T-helper 17 cell (primary cell): ENCODE measurements around the gene PTBP1. TPM values are rescaled to one million over a fixed set of nuclear protein-coding genes. Genes with fewer than 3 reads are reported as not detected.

Source experiments
- ATAC-seq: fragments of 150-1000 bp; cut with Tn5 transposase; 2 replicates; pipeline ENCODE4 v1.10.0; 2021; ENCODE audit warnings: mild to moderate bottlenecking, moderate library complexity
- DNase-seq, 3 donors: peaks; one replicate each; pipeline versions ENCODE4 v3.0.0 to v3.0.0-alpha.2; 2020 to 2021
- H3K9me3 ChIP-seq: one replicate; pipeline ENCODE4 v1.7.0; 2013; ENCODE audit warnings: low read length, mild to moderate bottlenecking; ENCODE audit not compliant: control insufficient read depth, poor library complexity, severe bottlenecking
- H3K27ac Mint-ChIP-seq: one replicate; pipeline ENCODE4 v1.8.0; 2022; ENCODE audit warnings: mild to moderate bottlenecking, moderate library complexity, mixed read lengths
- H3K27me3 Mint-ChIP-seq: one replicate; pipeline ENCODE4 v1.8.0; 2022; ENCODE audit warnings: mixed read lengths
- H3K36me3 Mint-ChIP-seq: one replicate; pipeline ENCODE4 v1.8.0; 2022; ENCODE audit warnings: low read depth, mixed read lengths
- H3K4me1 Mint-ChIP-seq: one replicate; pipeline ENCODE4 v1.8.0; 2022; ENCODE audit warnings: mild to moderate bottlenecking, mixed read lengths
- H3K4me3 Mint-ChIP-seq: one replicate; pipeline ENCODE4 v1.8.0; 2022; ENCODE audit warnings: mild to moderate bottlenecking, moderate library complexity, mixed read lengths
- total RNA-seq, 4 donors: library from RNA in 2 of 4; stranded (reverse) in 2 of 4; gene quantifications; one replicate each; pipeline ENCODE4 v1.2.3 and lab custom pipeline; 2022 to 2026

The PTBP1 gene
- total RNA-seq, 2 donors from 2014 or later, result 334 to 341 TPM

- Mint-ChIP-seq H3K4me1 (peaks cover 35% of the 10 kb centered on the region), H3K36me3 (peaks cover 5% of the 10 kb centered on the region), H3K27ac (no peak overlapping the region), H3K4me3 (no peak overlapping the region), H3K27me3 (no peaks in the 10 kb centered on the region)
- DNase-seq (no peak), ATAC-seq (no peak)
- no peaks in the 10 kb centered on the region for H3K9me3 ChIP-seq
Observed at GRCh38 chr19:804419-805165, 7.3 kb downstream of the PTBP1 start.

DNA sequence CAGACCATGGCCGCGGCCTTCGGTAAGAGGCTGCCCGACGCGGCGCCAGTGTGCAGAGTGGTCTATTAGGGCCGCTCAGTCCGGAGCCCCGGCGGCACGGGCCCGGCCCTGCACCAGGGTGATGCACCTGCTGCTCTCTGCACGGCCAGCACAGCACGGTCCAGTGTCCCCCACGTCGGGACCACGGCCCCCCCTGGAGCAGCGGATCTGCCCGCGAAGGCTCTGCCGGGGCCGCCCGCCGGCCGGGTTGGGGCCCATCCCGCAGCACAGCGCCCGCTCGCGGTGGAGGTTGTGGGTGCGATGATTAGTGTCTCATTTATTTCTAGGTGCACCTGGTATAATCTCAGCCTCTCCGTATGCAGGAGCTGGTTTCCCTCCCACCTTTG, 7.9 kb downstream of the PTBP1 start:
- no peaks in the 10 kb centered on the region for H3K9me3 ChIP-seq
- peak overlapping the region; percentile 31 for H3K4me3 Mint-ChIP-seq
- H3K27me3 Mint-ChIP-seq, result no peaks in the 10 kb centered on the region
- peaks cover 30% of the 10 kb centered on the region for H3K4me1 Mint-ChIP-seq
- H3K36me3 Mint-ChIP-seq, result peaks cover 5% of the 10 kb centered on the region
- H3K27ac Mint-ChIP-seq, result no peak overlapping the region
- ATAC-seq (no peak), DNase-seq (no peak)

- H3K9me3 ChIP-seq, result no peaks in the 10 kb centered on the region
- DNase-seq, result no peak
- H3K4me3 Mint-ChIP-seq, result peak overlapping the region; percentile 31
- H3K27ac Mint-ChIP-seq, result no peak overlapping the region
- ATAC-seq, result no peak
- H3K4me1 Mint-ChIP-seq, result peaks cover 25% of the 10 kb centered on the region
- H3K27me3 Mint-ChIP-seq, result no peaks in the 10 kb centered on the region
- peaks cover 5% of the 10 kb centered on the region for H3K36me3 Mint-ChIP-seq
Observed at GRCh38 chr19:805600-806550, 8.6 kb downstream of the PTBP1 start.

DNA sequence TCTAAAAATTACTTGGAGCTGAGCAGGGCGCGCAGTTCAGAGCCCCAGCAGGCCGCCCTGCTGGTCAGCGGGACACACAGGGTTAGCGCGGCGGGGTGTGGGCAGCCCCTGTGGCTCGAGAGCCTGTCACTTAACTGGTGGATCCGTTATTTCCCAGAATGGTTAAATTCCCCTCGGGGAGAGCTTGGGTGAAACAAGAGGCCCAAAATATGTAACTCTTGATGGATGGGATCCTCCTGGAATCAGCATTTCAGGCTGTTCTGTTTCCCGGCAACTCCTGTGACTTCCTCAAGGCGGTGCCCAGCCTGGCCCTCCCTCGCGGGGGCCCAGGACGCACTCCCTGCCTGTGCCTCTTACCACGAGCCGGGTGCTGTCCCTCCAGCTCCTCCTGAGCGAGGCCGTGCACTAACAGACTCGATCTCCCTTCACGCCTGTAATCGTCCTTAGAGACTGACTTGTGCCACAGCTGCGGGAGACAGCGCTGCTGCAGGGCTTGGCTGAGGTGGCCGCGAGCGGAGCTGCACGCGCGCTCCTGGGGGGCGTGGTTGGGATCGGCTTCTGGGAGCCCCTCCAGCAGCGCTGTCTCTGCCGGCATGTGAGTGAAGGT, 9.7 kb downstream of the PTBP1 start:
- H3K36me3 Mint-ChIP-seq, result peaks cover 5% of the 10 kb centered on the region
- H3K9me3 ChIP-seq, result no peaks in the 10 kb centered on the region
- DNase-seq, result no peak
- H3K27ac Mint-ChIP-seq, result peak overlapping the region; percentile 92
- peak overlapping the region; percentile 43 for H3K4me3 Mint-ChIP-seq
- no peaks in the 10 kb centered on the region for H3K27me3 Mint-ChIP-seq
- peaks cover 16% of the 10 kb centered on the region for H3K4me1 Mint-ChIP-seq
- ATAC-seq, result no peak

DNA sequence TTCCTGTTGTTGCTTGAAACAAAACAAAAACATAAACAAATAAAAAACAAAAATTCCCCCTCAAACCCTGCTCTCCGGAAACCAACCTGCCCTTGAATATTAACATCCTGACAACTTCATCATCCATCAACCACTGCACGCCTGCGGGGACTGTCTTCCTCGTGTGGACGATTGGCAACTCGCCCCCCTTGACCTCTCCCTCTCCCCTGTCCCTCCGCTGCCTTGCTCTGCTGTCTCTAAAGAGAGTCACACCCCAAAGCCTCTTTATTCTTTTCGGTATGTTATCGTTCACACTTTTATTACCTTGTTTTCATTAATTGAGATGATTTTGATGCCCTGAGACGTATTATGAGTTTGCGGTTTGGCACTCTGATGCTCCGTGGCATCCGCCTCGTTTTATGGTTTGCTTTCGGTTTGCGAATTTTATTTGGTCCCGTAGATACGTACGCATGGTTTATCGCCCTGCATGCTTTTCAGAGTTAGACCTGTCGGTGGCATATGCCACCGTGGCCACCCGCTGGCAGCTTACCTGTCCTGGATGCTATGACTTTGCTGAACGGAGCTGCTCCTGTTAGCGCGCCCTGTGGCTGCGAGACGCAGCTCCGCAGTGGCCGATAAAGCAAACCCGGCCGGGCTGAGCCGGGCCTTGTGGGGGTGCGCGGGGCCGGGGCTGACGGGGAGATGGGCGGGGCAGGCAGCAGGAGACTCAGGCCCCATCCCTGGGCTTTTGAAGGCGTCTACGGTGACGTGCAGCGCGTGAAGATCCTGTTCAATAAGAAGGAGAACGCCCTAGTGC, 10.6 kb downstream of the PTBP1 start:
- H3K9me3 ChIP-seq, result no peaks in the 10 kb centered on the region
- ATAC-seq, result no peak
- peaks cover 5% of the 10 kb centered on the region for H3K36me3 Mint-ChIP-seq
- H3K4me3 Mint-ChIP-seq, result peak overlapping the region; percentile 28
- H3K27ac Mint-ChIP-seq, result peak overlapping the region; percentile 92
- no peaks in the 10 kb centered on the region for H3K27me3 Mint-ChIP-seq
- H3K4me1 Mint-ChIP-seq, result peaks cover 11% of the 10 kb centered on the region
- DNase-seq, result no peak

- no peak overlapping the region for H3K27ac Mint-ChIP-seq
- H3K36me3 Mint-ChIP-seq, result peaks cover 5% of the 10 kb centered on the region
- DNase-seq, result no peak
- no peak overlapping the region for H3K4me3 Mint-ChIP-seq
- peaks cover 9% of the 10 kb centered on the region for H3K4me1 Mint-ChIP-seq
- ATAC-seq, result no peak
- no peaks in the 10 kb centered on the region for H3K9me3 ChIP-seq
- H3K27me3 Mint-ChIP-seq, result no peaks in the 10 kb centered on the region
Observed at GRCh38 chr19:808423-808775, 11.1 kb downstream of the PTBP1 start.

DNA sequence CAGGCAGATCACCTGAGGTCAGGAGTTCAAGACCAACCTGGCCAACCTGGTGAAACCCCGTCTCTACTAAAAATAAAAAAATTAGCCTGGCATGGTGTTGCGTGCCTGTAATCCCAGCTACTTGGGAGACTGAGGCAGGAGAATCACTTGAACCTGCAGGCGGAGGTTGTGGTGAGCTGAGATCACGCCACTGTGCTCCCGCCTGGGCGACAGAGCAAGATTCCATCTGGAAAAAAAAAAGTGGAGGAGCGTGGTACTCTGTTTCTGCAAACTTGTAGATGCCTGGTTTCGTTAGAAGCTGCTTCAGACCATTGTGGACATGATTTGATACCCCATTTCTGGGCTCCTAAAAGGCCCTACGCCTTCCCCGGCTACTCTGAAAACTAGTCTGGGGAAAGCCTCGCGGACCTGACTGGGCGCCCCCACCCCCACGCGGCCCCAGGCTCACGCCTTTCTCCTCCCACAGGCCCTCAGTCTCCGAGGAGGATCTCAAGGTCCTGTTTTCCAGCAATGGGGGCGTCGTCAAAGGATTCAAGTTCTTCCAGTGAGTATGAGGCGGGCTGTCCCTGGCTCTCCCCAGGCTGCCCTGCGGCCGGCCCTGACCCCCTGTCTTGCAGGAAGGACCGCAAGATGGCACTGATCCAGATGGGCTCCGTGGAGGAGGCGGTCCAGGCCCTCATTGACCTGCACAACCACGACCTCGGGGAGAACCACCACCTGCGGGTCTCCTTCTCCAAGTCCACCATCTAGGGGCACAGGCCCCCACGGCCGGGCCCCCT, 13.0 kb downstream of the PTBP1 start:
- no peak for DNase-seq
- Mint-ChIP-seq H3K4me1 (peaks cover 6% of the 10 kb centered on the region), H3K4me3 (no peak overlapping the region), H3K27ac (peak overlapping the region; percentile 32), H3K36me3 (peaks cover 5% of the 10 kb centered on the region), H3K27me3 (no peaks in the 10 kb centered on the region)
- no peaks in the 10 kb centered on the region for H3K9me3 ChIP-seq
- no peak for ATAC-seq

- Mint-ChIP-seq H3K4me3 (no peak overlapping the region), H3K27ac (peak overlapping the region; percentile 59), H3K4me1 (peaks cover 6% of the 10 kb centered on the region), H3K27me3 (no peaks in the 10 kb centered on the region), H3K36me3 (peaks cover 5% of the 10 kb centered on the region)
- no peak for ATAC-seq
- DNase-seq, result no peak
- no peaks in the 10 kb centered on the region for H3K9me3 ChIP-seq
Observed at GRCh38 chr19:810883-811489, 13.7 kb downstream of the PTBP1 start.

DNA sequence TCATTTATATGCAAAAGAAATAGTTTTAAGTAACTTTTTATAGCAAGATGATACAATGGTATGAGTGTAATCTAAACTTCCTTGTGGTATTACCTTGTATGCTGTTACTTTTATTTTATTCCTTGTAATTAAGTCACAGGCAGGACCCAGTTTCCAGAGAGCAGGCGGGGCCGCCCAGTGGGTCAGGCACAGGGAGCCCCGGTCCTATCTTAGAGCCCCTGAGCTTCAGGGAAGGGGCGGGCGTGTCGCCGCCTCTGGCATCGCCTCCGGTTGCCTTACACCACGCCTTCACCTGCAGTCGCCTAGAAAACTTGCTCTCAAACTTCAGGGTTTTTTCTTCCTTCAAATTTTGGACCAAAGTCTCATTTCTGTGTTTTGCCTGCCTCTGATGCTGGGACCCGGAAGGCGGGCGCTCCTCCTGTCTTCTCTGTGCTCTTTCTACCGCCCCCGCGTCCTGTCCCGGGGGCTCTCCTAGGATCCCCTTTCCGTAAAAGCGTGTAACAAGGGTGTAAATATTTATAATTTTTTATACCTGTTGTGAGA, 14.3 kb downstream of the PTBP1 start:
- no peak for DNase-seq
- peak overlapping the region; percentile 59 for H3K27ac Mint-ChIP-seq
- peaks cover 6% of the 10 kb centered on the region for H3K4me1 Mint-ChIP-seq
- peaks cover 5% of the 10 kb centered on the region for H3K36me3 Mint-ChIP-seq
- peak overlapping the region; percentile 52 for H3K4me3 Mint-ChIP-seq
- ATAC-seq, result no peak
- H3K27me3 Mint-ChIP-seq, result no peaks in the 10 kb centered on the region
- H3K9me3 ChIP-seq, result no peaks in the 10 kb centered on the region

GRCh38 chr19:812049-812746, 14.9 kb downstream of the PTBP1 start:
- Mint-ChIP-seq H3K27ac (peak overlapping the region; percentile 59), H3K36me3 (peaks cover 5% of the 10 kb centered on the region), H3K4me3 (peak overlapping the region; percentile 52)

GRCh38 chr19:812747-813218, 15.5 kb downstream of the PTBP1 start:
- ATAC-seq (no peak), DNase-seq (no peak)
- peaks cover under 1% of the 10 kb centered on the region for H3K36me3 Mint-ChIP-seq
- H3K27me3 Mint-ChIP-seq, result no peaks in the 10 kb centered on the region
- no peaks in the 10 kb centered on the region for H3K9me3 ChIP-seq
- no peak overlapping the region for H3K4me3 Mint-ChIP-seq
- peaks cover under 1% of the 10 kb centered on the region for H3K4me1 Mint-ChIP-seq
- H3K27ac Mint-ChIP-seq, result no peak overlapping the region

More at GRCh38 chr19:812049-812746, 14.9 kb downstream of the PTBP1 start:
- DNase-seq (no peak), ATAC-seq (no peak)
- peaks cover 6% of the 10 kb centered on the region for H3K4me1 Mint-ChIP-seq
- no peaks in the 10 kb centered on the region for H3K27me3 Mint-ChIP-seq
- H3K9me3 ChIP-seq, result no peaks in the 10 kb centered on the region
